Measurements from ENCODE around the gene LAPTM4A.
"Not testable (repeated sequence)": the region's sequence is repeated elsewhere in the genome, so short reads cannot be mapped to it uniquely, and the experiment has no call there.

The LAPTM4A gene

GRCh38 chr2:20051532-20052228 is at the start of gene LAPTM4A:
Gene LAPTM4A (minus strand): TSS chr2:20051628. CDS start chr2:20051520, 108 bp downstream.
- DNase-seq, result peak; percentile 100

GRCh38 chr2:20100711-20101110 is 49.3 kb upstream of the LAPTM4A start:
- DNase-seq, result no peak

GRCh38 chr2:20099780-20100179 is 48.4 kb upstream of the LAPTM4A start:
- no peak for DNase-seq

- DNase-seq, result peak; percentile 85
Observed at GRCh38 chr2:20097889-20098714, 46.7 kb upstream of the LAPTM4A start.

- DNase-seq, result no peak
Observed at GRCh38 chr2:20095469-20095868, 44.0 kb upstream of the LAPTM4A start.

- DNase-seq, result no peak
Observed at GRCh38 chr2:20094955-20095354, 43.5 kb upstream of the LAPTM4A start.

- no peak for DNase-seq
Observed at GRCh38 chr2:20094142-20094755, 42.8 kb upstream of the LAPTM4A start.

GRCh38 chr2:20093263-20094141 is 42.1 kb upstream of the LAPTM4A start:
- DNase-seq, result peak; percentile 84

GRCh38 chr2:20092901-20093235 is 41.4 kb upstream of the LAPTM4A start:
- no peak for DNase-seq

GRCh38 chr2:20092226-20092900 is 40.9 kb upstream of the LAPTM4A start:
- no peak for DNase-seq

- DNase-seq, result peak; percentile 98
Observed at GRCh38 chr2:20091305-20091991, 40.0 kb upstream of the LAPTM4A start.

GRCh38 chr2:20089715-20090464 is 38.5 kb upstream of the LAPTM4A start:
- no peak for DNase-seq

- peak; percentile 46 for DNase-seq
Observed at GRCh38 chr2:20085909-20086308, 34.5 kb upstream of the LAPTM4A start.

- not testable (repeated sequence) for DNase-seq
Observed at GRCh38 chr2:20082812-20083211, 31.4 kb upstream of the LAPTM4A start.

- DNase-seq, result no peak
Observed at GRCh38 chr2:20081841-20082240, 30.4 kb upstream of the LAPTM4A start.

GRCh38 chr2:20080839-20081415 is 29.5 kb upstream of the LAPTM4A start:
- DNase-seq, result peak; percentile 7

- DNase-seq, result no peak
Observed at GRCh38 chr2:20080428-20080827, 29.0 kb upstream of the LAPTM4A start.

GRCh38 chr2:20079546-20080115 is 28.2 kb upstream of the LAPTM4A start:
- no peak for DNase-seq

- DNase-seq, result peak; percentile 13
Observed at GRCh38 chr2:20077411-20077940, 26.0 kb upstream of the LAPTM4A start.

- no peak for DNase-seq
Observed at GRCh38 chr2:20076757-20077156, 25.3 kb upstream of the LAPTM4A start.
